GM21619 (cell line): ENCODE results near the gene MEOX1.
"Not testable (repeated sequence)": the region's sequence is repeated elsewhere in the genome, so short reads cannot be mapped to it uniquely, and the experiment has no call there.

ENCODE experiments used
- ATAC-seq: cut with Tn5 transposase; IDR thresholded peaks from one replicate; pipeline ENCODE4 v1.9.1; 2021; ENCODE audit not compliant: unreplicated experiment

The MEOX1 gene

GRCh38 chr17:43661699-43662412 is at the start of gene MEOX1:
TSS of gene MEOX1 (minus strand) at chr17:43661922. CDS start at chr17:43661534, 388 bp downstream.
- ATAC-seq: no peak

- no peak for ATAC-seq
These were observed 48.4 kb upstream of the MEOX1 start for GRCh38 chr17:43710101-43710500.

GRCh38 chr17:43709210-43709609 is 47.5 kb upstream of the MEOX1 start:
- no peak for ATAC-seq

- ATAC-seq: no peak
These were observed 45.5 kb upstream of the MEOX1 start for GRCh38 chr17:43707184-43707583.

- no peak for ATAC-seq
These were observed 44.5 kb upstream of the MEOX1 start for GRCh38 chr17:43706235-43706634.

- no peak for ATAC-seq
These were observed 41.9 kb upstream of the MEOX1 start for GRCh38 chr17:43703630-43704029.

- no peak for ATAC-seq
These were observed 40.9 kb upstream of the MEOX1 start for GRCh38 chr17:43702637-43703036.

GRCh38 chr17:43701318-43701743 is 39.6 kb upstream of the MEOX1 start:
- ATAC-seq: peak; percentile 51

GRCh38 chr17:43699438-43699756 is 37.7 kb upstream of the MEOX1 start:
- ATAC-seq: no peak

GRCh38 chr17:43698678-43699437 is 37.1 kb upstream of the MEOX1 start:
- no peak for ATAC-seq

- no peak for ATAC-seq
These were observed 36.2 kb upstream of the MEOX1 start for GRCh38 chr17:43697937-43698336.

GRCh38 chr17:43696891-43697290 is 35.2 kb upstream of the MEOX1 start:
- ATAC-seq: no peak

- no peak for ATAC-seq
These were observed 34.5 kb upstream of the MEOX1 start for GRCh38 chr17:43695970-43696865.

GRCh38 chr17:43694081-43694870 is 32.6 kb upstream of the MEOX1 start:
- peak; percentile 58 for ATAC-seq

- ATAC-seq: no peak
These were observed 29.6 kb upstream of the MEOX1 start for GRCh38 chr17:43691317-43691693.

GRCh38 chr17:43690624-43691316 is 29.0 kb upstream of the MEOX1 start:
- no peak for ATAC-seq

GRCh38 chr17:43689814-43690213 is 28.1 kb upstream of the MEOX1 start:
- ATAC-seq: no peak

GRCh38 chr17:43689131-43689530 is 27.4 kb upstream of the MEOX1 start:
- no peak for ATAC-seq

GRCh38 chr17:43686957-43687356 is 25.2 kb upstream of the MEOX1 start:
- not testable (repeated sequence) for ATAC-seq
